Measurements from ENCODE around the gene ZNF350.
"Not testable (repeated sequence)": the region's sequence is repeated elsewhere in the genome, so short reads cannot be mapped to it uniquely, and the experiment has no call there.

Gene ZNF350

GRCh38 chr19:51971624-51972023 is 15.0 kb downstream of the ZNF350 start:
- DNase-seq = no peak

GRCh38 chr19:51970718-51971117 is 15.9 kb downstream of the ZNF350 start:
- DNase-seq = no peak

DNA sequence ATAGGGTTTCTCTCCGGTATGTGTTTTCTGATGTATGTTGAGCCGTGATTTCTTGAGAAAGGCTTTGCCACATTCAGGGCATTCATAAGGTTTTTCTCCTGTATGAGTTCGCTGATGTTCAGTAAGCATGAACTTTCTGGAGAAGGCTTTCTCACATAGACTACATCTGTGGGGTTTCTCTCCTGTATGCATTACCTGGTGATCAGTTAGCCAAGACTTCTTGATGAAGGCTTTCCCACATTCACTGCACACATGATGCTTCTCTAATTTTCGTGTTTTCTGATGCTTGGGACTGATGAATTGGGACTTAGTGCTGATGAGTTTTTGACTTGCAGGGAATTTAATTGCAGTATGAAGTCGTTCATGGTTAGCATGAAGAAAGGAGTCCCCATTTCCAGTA is 21.1 kb downstream of the ZNF350 start:
- no peak for DNase-seq

- not testable (repeated sequence) for DNase-seq
These were observed 25.9 kb downstream of the ZNF350 start for GRCh38 chr19:51960621-51961233.

DNA sequence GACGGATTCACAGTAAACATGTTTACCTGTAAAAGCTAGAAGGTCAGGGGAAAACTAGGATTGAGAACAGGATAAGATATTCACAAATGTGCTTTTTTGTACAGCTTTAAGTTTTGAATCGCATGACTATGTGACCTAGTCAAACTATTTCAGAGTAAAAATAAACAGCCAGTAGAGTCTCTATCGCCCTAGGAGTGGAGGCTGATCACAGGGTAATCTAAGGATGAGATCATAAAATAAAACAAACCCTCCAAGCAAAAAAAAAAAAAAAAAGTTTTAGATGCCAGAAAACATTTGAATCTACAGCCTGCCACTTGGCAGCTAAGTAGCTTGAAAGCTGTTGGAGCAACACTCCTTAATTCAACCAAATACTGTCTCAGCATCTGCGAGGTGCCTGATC is 26.8 kb downstream of the ZNF350 start:
- no peak for DNase-seq

GRCh38 chr19:51957846-51958245 is 28.8 kb downstream of the ZNF350 start:
- DNase-seq = not testable (repeated sequence)

DNA sequence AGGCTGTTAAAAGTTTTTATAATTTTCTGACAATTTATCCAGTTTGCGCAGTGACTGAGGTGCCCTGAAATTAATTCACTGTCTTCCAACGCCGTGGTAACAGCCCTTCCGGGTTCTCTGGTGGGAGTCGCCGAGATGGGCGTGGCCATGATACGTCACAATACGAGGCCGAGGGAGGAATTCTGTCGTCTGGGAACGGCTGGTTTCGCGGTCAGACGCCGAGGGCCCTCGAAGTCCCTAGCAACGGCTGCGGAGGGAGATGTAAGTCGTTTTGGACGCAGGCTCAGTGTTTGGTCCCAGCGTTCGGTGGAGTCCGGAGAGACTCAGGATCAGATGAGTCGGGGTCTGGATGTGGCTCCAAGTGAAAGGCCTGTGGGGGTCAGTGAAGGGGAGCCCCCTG is 37.7 kb downstream of the ZNF350 start:
- no peak for DNase-seq

DNA sequence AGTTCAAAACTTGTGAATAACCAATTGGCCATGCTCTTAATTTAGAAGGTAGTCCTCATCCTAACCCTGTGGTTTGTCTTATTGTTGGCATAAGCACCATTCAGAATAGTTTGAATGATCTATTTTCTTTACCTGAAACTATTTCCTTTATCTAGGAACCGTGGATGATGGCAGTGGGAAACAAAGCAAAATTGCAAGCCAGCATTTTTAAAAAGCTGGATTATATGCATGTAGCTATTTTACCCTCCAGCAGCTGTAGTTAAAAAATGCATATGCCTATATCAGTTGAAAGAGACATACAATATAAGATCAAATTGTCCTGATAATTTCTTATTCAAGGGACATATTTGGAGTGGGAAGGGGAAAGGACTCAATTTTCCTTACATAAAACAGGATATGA is 40.0 kb downstream of the ZNF350 start:
- no peak for DNase-seq

DNA sequence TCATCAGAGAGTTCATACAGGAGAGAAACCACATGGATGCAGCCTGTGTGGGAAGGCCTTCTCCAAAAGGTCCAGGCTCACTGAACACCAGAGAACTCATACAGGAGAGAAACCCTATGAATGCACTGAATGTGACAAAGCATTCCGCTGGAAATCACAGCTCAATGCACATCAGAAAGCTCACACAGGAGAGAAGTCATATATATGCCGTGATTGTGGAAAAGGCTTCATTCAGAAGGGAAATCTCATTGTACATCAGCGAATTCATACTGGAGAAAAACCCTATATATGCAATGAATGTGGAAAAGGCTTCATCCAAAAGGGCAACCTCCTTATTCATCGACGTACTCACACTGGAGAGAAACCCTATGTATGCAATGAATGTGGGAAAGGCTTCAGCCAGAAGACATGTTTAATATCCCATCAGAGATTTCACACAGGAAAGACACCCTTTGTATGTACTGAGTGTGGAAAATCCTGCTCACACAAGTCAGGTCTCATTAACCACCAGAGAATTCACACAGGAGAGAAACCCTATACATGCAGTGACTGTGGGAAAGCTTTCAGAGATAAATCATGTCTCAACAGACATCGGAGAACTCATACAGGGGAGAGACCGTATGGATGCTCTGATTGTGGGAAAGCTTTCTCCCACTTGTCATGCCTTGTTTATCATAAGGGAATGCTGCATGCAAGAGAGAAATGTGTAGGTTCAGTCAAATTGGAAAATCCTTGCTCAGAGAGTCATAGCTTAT is 41.7 kb downstream of the ZNF350 start:
- no peak for DNase-seq

GRCh38 chr19:51938936-51939335 is 47.7 kb downstream of the ZNF350 start:
- DNase-seq = no peak

- DNase-seq = no peak
These were observed 54.7 kb downstream of the ZNF350 start for GRCh38 chr19:51931921-51932320.

DNA sequence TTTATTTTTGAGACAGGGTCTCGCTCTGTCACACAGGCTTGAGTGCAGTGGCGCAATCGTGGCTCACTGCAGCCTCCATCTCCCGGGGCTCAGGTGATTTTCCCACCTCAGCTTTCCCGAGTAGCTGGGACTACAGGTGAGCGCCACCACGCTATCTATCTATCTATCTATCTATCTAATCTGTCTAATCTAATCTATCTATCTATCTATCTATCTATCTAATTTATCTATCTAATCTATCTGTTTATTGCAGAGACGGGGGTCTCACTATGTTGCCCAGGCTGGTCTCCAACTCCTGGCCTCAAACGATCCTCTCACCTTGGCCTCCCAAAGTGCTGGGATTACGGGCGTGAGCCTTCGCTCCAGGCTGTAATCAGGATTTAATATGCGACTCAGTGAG is 58.8 kb downstream of the ZNF350 start:
- no peak for DNase-seq

DNA sequence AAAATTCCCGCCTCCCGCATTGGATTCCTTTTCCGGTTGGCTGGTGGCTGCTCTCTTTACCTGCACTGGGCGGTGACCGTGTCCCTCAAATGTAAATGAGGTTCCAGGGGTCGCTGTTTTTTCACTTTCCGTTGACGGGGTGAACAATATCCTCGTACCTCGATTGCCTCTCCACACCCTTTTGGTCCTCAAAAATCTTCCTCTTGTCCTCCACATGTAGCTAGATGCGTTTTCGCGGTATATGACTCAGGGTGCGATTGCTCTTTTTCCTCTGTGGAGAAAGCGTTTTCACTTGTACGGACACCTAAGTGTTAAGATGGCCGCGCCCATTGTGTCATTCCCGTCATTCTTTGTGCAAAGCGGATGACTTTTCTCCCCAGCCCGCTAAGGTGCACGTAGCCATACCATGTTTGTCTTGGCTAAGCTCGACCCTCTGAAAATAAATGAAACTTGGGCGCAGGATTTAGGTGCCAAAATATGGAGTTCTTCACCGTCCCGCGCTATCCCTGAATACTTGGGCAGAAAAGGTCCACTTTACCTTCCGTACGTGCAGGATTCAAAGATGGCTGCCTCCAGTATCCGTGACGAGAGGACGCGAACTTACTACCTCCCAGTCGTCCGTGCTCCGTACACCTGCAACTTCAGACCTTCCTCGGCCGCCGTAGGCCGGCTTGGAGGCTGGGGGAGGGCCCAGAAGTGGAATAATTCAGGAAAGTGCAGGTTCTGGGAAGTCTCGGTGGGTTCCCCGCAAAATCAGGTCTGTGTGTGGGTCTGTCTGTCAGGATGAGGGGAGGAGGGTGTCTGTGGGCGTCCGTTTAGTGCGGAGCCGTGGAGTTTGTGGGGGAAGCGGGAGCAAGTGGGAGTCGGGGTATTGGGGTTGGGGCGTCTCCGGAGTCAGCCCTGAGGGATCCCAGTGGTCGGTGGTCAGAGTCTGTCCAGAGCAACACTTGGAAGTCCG is 59.6 kb downstream of the ZNF350 start, which contains the start of gene ZNF613:
TSS of gene ZNF613 (plus strand) at position 689 of the 958 bp plus-strand sequence. CDS start 8,749 bp downstream, outside the sequence.
- DNase-seq = peak; percentile 41

DNA sequence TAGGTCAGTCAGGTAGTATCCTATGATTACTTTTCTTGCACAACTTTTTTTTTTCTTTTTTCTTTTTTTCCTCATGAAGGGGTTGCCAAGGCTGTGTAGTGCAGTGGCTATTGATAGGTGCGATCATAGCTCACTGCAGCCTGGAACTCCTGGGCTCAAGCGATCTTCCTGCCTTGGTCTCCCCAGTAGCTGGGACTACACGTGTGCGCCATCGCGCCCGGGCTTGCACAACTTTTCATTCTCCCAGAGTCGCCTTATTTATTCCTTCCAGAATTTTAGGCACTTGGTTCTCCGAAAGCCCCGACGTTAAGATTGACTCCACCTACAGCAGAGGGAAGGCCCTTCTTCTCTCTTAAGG is 60.2 kb downstream of the ZNF350 start:
- no peak for DNase-seq

DNA sequence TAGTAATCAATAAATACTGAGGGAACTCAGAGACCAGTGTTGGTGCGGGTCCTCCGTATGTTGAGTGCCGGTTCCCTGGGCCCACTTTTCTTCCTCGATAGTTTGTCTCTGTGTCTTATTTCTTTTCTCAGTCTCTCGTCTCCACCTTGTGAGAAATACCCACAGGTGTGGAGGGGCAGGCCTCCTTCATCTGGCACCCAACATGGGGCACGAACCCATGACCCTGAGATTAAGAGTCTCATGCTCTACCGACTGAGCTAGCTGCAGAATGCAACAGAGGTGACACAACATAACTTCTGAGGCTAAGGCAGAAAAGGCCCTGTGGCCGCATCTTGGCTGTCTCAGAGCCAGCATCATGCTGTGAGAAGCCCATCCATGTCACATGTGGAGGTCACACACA is 64.7 kb downstream of the ZNF350 start:
- no peak for DNase-seq

DNA sequence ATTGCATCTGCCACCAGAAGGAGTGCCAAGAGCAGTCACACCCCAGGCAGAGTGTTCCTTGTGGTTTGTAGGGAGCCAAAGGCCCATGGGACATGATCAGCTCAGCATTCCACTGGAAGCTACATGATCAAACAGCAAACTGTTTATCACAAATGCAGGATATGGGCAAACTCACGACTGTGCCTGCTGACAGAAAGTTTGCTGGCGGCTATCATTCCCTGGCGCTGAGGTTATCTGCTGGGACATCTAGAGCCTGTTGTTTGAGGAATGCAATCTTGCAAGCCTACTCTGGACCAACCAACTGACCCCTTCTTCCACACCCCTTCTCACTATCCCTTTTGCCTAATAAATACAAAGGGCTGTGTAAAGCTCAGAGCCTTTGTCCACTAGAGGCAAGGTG is 67.0 kb downstream of the ZNF350 start:
- no peak for DNase-seq

- DNase-seq = no peak
These were observed 70.5 kb downstream of the ZNF350 start for GRCh38 chr19:51916167-51916566.

- DNase-seq = no peak
These were observed 71.2 kb downstream of the ZNF350 start for GRCh38 chr19:51915324-51915867.

Data from activated gamma-delta T cell (primary cell).